ENCODE results near the gene MINDY2. TPM values are rescaled to one million over a fixed set of nuclear protein-coding genes. Genes with fewer than 3 reads are reported as not detected.

MINDY2 gene
- total and polyA plus RNA-seq, 10 of the 15 experiments (the other 5 are each of a cell fraction or from before 2014, with no cell fraction given), result 0.73 to 9.4 (median 3.3) TPM

DNA sequence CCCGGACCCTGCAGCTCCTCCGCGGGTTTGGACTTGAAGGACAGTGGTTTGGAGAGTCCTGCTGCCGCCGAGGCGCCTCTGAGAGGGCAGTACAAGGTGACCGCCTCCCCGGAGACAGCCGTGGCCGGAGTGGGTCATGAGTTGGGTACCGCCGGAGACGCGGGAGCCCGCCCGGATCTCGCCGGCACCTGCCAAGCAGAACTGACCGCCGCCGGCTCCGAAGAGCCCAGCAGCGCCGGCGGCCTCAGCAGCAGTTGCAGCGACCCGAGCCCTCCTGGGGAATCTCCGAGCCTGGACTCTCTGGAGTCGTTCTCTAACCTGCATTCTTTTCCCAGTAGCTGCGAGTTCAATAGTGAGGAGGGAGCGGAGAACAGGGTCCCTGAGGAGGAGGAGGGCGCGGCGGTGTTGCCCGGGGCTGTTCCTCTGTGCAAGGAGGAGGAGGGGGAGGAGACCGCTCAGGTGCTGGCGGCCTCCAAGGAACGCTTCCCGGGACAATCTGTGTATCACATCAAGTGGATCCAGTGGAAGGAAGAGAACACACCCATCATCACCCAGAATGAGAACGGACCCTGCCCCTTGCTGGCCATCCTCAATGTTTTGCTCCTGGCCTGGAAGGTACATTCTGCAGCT lies 634 bp downstream of the MINDY2 start (continued):
- TF ChIP-seq, protein P1, sequence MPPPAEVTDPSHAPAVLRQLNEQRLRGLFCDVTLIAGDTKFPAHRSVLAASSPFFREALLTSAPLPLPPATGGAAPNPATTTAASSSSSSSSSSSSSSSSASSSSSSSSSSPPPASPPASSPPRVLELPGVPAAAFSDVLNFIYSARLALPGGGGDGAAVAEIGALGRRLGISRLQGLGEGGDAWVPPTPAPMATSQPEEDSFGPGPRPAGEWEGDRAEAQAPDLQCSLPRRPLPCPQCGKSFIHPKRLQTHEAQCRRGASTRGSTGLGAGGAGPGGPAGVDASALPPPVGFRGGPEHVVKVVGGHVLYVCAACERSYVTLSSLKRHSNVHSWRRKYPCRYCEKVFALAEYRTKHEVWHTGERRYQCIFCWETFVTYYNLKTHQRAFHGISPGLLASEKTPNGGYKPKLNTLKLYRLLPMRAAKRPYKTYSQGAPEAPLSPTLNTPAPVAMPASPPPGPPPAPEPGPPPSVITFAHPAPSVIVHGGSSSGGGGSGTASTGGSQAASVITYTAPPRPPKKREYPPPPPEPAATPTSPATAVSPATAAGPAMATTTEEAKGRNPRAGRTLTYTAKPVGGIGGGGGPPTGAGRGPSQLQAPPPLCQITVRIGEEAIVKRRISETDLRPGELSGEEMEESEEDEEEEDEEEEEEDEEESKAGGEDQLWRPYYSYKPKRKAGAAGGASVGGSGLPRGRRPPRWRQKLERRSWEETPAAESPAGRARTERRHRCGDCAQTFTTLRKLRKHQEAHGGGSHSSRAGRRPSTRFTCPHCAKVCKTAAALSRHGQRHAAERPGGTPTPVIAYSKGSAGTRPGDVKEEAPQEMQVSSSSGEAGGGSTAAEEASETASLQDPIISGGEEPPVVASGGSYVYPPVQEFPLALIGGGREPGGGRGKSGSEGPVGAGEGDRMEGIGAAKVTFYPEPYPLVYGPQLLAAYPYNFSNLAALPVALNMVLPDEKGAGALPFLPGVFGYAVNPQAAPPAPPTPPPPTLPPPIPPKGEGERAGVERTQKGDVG (CRISPR knock-in tag; IDR thresholded peaks at IDR 0.05), result no peak
- TF ChIP-seq HDGF (IDR thresholded peaks at IDR 0.05) (no peak), WRNIP1 (IDR thresholded peaks at IDR 0.05; ENCODE audit: borderline replicate concordance, low read depth, low read length) (no peak), MYC (IDR thresholded peaks at IDR 0.05; ENCODE audit: insufficient read depth, insufficient read length, insufficient replicate concordance, low read length, severe bottlenecking) (no peak), ZZZ3 (IDR thresholded peaks at IDR 0.05; ENCODE audit: control insufficient read depth, insufficient read length, low read depth) (no peak), ZNF622 (IDR thresholded peaks at IDR 0.05) (no peak), GATAD2B (conservative IDR thresholded peaks at IDR 0.05; ENCODE audit: low read depth) (peak; percentile 26; the same call in 1 of the 2 replicates), PAX5 (IDR thresholded peaks at IDR 0.05; ENCODE audit: borderline replicate concordance, low read depth, low read length) (no peak), SMC3 (IDR thresholded peaks at IDR 0.05; ENCODE audit: borderline replicate concordance, low read length) (no peak)
- TF ChIP-seq, protein P2, sequence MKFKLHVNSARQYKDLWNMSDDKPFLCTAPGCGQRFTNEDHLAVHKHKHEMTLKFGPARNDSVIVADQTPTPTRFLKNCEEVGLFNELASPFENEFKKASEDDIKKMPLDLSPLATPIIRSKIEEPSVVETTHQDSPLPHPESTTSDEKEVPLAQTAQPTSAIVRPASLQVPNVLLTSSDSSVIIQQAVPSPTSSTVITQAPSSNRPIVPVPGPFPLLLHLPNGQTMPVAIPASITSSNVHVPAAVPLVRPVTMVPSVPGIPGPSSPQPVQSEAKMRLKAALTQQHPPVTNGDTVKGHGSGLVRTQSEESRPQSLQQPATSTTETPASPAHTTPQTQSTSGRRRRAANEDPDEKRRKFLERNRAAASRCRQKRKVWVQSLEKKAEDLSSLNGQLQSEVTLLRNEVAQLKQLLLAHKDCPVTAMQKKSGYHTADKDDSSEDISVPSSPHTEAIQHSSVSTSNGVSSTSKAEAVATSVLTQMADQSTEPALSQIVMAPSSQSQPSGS (IDR thresholded peaks at IDR 0.05; ENCODE audit: low read length), result no peak
- TF ChIP-seq, protein P3, sequence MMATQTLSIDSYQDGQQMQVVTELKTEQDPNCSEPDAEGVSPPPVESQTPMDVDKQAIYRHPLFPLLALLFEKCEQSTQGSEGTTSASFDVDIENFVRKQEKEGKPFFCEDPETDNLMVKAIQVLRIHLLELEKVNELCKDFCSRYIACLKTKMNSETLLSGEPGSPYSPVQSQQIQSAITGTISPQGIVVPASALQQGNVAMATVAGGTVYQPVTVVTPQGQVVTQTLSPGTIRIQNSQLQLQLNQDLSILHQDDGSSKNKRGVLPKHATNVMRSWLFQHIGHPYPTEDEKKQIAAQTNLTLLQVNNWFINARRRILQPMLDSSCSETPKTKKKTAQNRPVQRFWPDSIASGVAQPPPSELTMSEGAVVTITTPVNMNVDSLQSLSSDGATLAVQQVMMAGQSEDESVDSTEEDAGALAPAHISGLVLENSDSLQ (IDR thresholded peaks at IDR 0.05), result no peak
- TF ChIP-seq, protein P4, sequence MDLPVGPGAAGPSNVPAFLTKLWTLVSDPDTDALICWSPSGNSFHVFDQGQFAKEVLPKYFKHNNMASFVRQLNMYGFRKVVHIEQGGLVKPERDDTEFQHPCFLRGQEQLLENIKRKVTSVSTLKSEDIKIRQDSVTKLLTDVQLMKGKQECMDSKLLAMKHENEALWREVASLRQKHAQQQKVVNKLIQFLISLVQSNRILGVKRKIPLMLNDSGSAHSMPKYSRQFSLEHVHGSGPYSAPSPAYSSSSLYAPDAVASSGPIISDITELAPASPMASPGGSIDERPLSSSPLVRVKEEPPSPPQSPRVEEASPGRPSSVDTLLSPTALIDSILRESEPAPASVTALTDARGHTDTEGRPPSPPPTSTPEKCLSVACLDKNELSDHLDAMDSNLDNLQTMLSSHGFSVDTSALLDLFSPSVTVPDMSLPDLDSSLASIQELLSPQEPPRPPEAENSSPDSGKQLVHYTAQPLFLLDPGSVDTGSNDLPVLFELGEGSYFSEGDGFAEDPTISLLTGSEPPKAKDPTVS (IDR thresholded peaks at IDR 0.05; ENCODE audit: low read depth, low read length), result no peak
- TF ChIP-seq, protein P5, sequence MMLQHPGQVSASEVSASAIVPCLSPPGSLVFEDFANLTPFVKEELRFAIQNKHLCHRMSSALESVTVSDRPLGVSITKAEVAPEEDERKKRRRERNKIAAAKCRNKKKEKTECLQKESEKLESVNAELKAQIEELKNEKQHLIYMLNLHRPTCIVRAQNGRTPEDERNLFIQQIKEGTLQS (IDR thresholded peaks at IDR 0.05; ENCODE audit: borderline replicate concordance, extremely low read depth, low read depth, low read length), result no peak
- TF ChIP-seq, protein P6, sequence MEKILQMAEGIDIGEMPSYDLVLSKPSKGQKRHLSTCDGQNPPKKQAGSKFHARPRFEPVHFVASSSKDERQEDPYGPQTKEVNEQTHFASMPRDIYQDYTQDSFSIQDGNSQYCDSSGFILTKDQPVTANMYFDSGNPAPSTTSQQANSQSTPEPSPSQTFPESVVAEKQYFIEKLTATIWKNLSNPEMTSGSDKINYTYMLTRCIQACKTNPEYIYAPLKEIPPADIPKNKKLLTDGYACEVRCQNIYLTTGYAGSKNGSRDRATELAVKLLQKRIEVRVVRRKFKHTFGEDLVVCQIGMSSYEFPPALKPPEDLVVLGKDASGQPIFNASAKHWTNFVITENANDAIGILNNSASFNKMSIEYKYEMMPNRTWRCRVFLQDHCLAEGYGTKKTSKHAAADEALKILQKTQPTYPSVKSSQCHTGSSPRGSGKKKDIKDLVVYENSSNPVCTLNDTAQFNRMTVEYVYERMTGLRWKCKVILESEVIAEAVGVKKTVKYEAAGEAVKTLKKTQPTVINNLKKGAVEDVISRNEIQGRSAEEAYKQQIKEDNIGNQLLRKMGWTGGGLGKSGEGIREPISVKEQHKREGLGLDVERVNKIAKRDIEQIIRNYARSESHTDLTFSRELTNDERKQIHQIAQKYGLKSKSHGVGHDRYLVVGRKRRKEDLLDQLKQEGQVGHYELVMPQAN (conservative IDR thresholded peaks at IDR 0.05), result 0 out of 2 replicates have a peak, but pooled peaks have one; percentile 8

Measured in GM12878 (cell line).